Measurements from ENCODE around the gene KPNA4.

GRCh38 chr3:160477750-160478149, 87.6 kb downstream of the KPNA4 start:
- TF ChIP-seq CTCF (IDR thresholded peaks at IDR 0.05) (no peak), POLR2A (IDR thresholded peaks at IDR 0.05) (no peak)

Data from adrenal gland (tissue), 5 donors.